Spleen (tissue), 11 donors: Measurements from ENCODE around the gene DDAH1. TPM values are rescaled to one million over a fixed set of nuclear protein-coding genes. Genes with fewer than 3 reads are reported as not detected.

Experiments
- DNase-seq: peaks from one replicate; pipeline ENCODE4 v3.0.0-alpha.2; 2020
- H3K27ac ChIP-seq, 8 donors: fragments of 200-600 bp; sonication (generic) in 7 of 8; 1 replicate in 4 of 8; 2 replicates in 4 of 8; pipeline versions ENCODE4 v1.5.0 to v1.8.0; 2016 to 2021; ENCODE audit warnings: inconsistent platforms in 4 of 8, mild to moderate bottlenecking in 4 of 8, moderate library complexity in 1 of 8
- H3K27me3 ChIP-seq, 7 donors: fragments of 200-600 bp; sonication (generic) in 6 of 7; replicated peaks in 1 of 7; 1 replicate in 4 of 7; 2 replicates in 3 of 7; pipeline versions ENCODE4 v1.5.0 to v1.8.0; 2016 to 2021; ENCODE audit warnings: inconsistent platforms in 3 of 7, mild to moderate bottlenecking in 1 of 7
- H3K36me3 ChIP-seq, 6 donors: fragments of 200-600 bp; sonication (generic) in 5 of 6; 1 replicate in 4 of 6; 2 replicates in 2 of 6; pipeline versions ENCODE4 v1.5.0 to v1.8.0; 2016 to 2021; ENCODE audit warnings: inconsistent platforms in 2 of 6
- H3K4me1 ChIP-seq, 6 donors: fragments of 200-600 bp; sonication (generic) in 5 of 6; 1 replicate in 3 of 6; 2 replicates in 3 of 6; pipeline versions ENCODE4 v1.5.0 to v1.8.0; 2016 to 2021; ENCODE audit warnings: inconsistent platforms in 3 of 6
- H3K4me3 ChIP-seq, 8 donors: fragments of 200-600 bp; sonication (generic) in 7 of 8; 1 replicate in 4 of 8; 2 replicates in 4 of 8; pipeline versions ENCODE4 v1.5.0 to v1.8.0; 2016 to 2021; ENCODE audit warnings: inconsistent platforms in 4 of 8, mild to moderate bottlenecking in 4 of 8, moderate library complexity in 2 of 8
- H3K9me3 ChIP-seq, 8 donors: fragments of 200-600 bp; sonication (generic) in 7 of 8; 1 replicate in 4 of 8; 2 replicates in 4 of 8; pipeline versions ENCODE4 v1.5.0 to v1.8.0; 2016 to 2021; ENCODE audit warnings: inconsistent platforms in 4 of 8
- CTCF ChIP-seq, 11 experiments: fragments of 200-600 bp in 7 of 11; fragments of 450-650 bp in 4 of 11; sonication (generic) in 4 of 11; IDR thresholded peaks in 8 of 11; conservative IDR thresholded peaks in 3 of 11; 1 replicate in 7 of 11; 2 replicates in 4 of 11; pipeline versions ENCODE4 v1.4.0 to v1.8.0; 2016 to 2021; ENCODE audit warnings: antibody characterized with exemption in 11 of 11, inconsistent platforms in 4 of 11, mild to moderate bottlenecking in 1 of 11
- POLR2A ChIP-seq, 3 donors: fragments of 450-650 bp; IDR thresholded peaks; one replicate each; pipeline ENCODE4 v1.5.1; 2017; ENCODE audit warnings: antibody characterized with exemption in 3 of 3, mild to moderate bottlenecking in 1 of 3
- POLR2AphosphoS5 ChIP-seq, 3 donors: sonication (generic); formaldehyde crosslinking; IDR thresholded peaks; one replicate each; pipeline ENCODE4 v1.5.1; 2017; ENCODE audit warnings: antibody characterized with exemption in 3 of 3
- WGBS, 5 donors: extraction: QIAGEN DNeasy Blood & Tissue Kit in 3 of 5; methylation state at CpG; one replicate each; pipeline versions ENCODE4 v1.1.5 to v1.1.7; 2013 to 2018; 5-methylcytosine and 5-hydroxymethylcytosine counted together
- intact Hi-C: fragments of 100-400 bp; cut with DNase I; formaldehyde crosslinking; loops from one replicate; pipeline ENCODE4 v1.15.0; 2023; ENCODE audit warnings: low total_unique reads
- polyA plus RNA-seq, 3 donors: library from polyadenylated mRNA; stranded (reverse); fragments of 200-250 nt; gene quantifications; one replicate each; pipeline ENCODE4 v1.2.1, GENCODE V29; 2013
- total RNA-seq, 7 donors: library from RNA; depleted of rRNA in 3 of 7; stranded (reverse); fragments of >200 nt in 3 of 7; fragmentation: NEBNext Ultra II Directional in 4 of 7; extraction: Animal tissue kit (Norgen Biotek cat#: 25700) in 4 of 7; gene quantifications; one replicate each; pipeline versions ENCODE4 v1.1.0 to v1.2.1, GENCODE V29; 2016 to 2021
- donor health status: healthy with polysubstance abuse.
- donor health status: DM: no; HTN: no; CAD: no; lungs with moderate emphysema.
- donor health status: DM: no; HTN: no; CAD: no.
- donor health status: Bipolar disorder and iron deficiency.
- donor health status: healthy.
- donor health status: DM: no; HTN: no; CAD: no.
- donor health status: DM: yes; HTN: yes; CAD: no.

The DDAH1 gene
- total and polyA plus RNA-seq, 10 donors, result 1.8 to 19.8 (median 13.7) TPM

GRCh38 chr1:85459290-85459689 is 5.7 kb downstream of the DDAH1 start:
- 26 to 60% (median 50%) methylated on average over 2 of the region's 2 CpGs for WGBS, 5 donors
- intact Hi-C loops, result no loop called here
- TF ChIP-seq POLR2AphosphoS5 (IDR thresholded peaks at IDR 0.05) (no peak), POLR2A (IDR thresholded peaks at IDR 0.05) (no peak)
- Histone ChIP-seq H3K36me3 (no peaks in the 10 kb centered on the region), H3K27me3 (peaks cover 0 to 23% (median 3%) of the 10 kb centered on the region in 7 donors), H3K27ac (peak overlapping the region in 5 of 8 donors; percentile 27 to 49 (median 43)), H3K4me1 (peaks cover 0 to 18% (median 5%) of the 10 kb centered on the region in 6 donors), H3K9me3 (no peaks in the 10 kb centered on the region), H3K4me3 (no peak overlapping the region)
- DNase-seq, result no peak

GRCh38 chr1:85454214-85454613 is 10.7 kb downstream of the DDAH1 start:
- Histone ChIP-seq H3K36me3 (no peaks in the 10 kb centered on the region), H3K4me3 (no peak overlapping the region), H3K9me3 (no peaks in the 10 kb centered on the region), H3K27me3 (no peaks in the 10 kb centered on the region), H3K4me1 (peaks cover 0 to 13% (median 0%) of the 10 kb centered on the region in 6 donors), H3K27ac (peak overlapping the region in 5 of 8 donors; percentile 21 to 56 (median 44))
- TF ChIP-seq POLR2AphosphoS5 (IDR thresholded peaks at IDR 0.05), result no peak
- TF ChIP-seq POLR2A (IDR thresholded peaks at IDR 0.05), result no peak
- TF ChIP-seq CTCF (IDR thresholded peaks at IDR 0.05 in 8 of 11, conservative IDR thresholded peaks at IDR 0.05 in 3 of 11), result no peak
- WGBS, 5 donors, result 89 to 98% (median 94%) methylated on average over 4 of the region's 4 CpGs
- intact Hi-C loops, result no loop called here
- DNase-seq, result no peak

- Histone ChIP-seq H3K27ac (peak overlapping the region in 5 of 8 donors; percentile 21 to 56 (median 44)), H3K36me3 (no peaks in the 10 kb centered on the region), H3K9me3 (no peaks in the 10 kb centered on the region), H3K4me1 (peaks cover 0 to 14% (median under 1%) of the 10 kb centered on the region in 6 donors), H3K4me3 (no peak overlapping the region), H3K27me3 (no peaks in the 10 kb centered on the region)
- no peak for DNase-seq
- TF ChIP-seq POLR2AphosphoS5 (IDR thresholded peaks at IDR 0.05), result no peak
- WGBS, 5 donors, result 69 to 93% (median 84%) methylated on average over 2 of the region's 2 CpGs
- intact Hi-C loops, result no loop called here
These were observed 11.2 kb downstream of the DDAH1 start for GRCh38 chr1:85453640-85454194.

GRCh38 chr1:85452948-85453347 is 12.0 kb downstream of the DDAH1 start:
- TF ChIP-seq CTCF (IDR thresholded peaks at IDR 0.05 in 8 of 11, conservative IDR thresholded peaks at IDR 0.05 in 3 of 11), result no peak
- no peak for TF ChIP-seq POLR2AphosphoS5 (IDR thresholded peaks at IDR 0.05)
- TF ChIP-seq POLR2A (IDR thresholded peaks at IDR 0.05), result no peak
- Histone ChIP-seq H3K4me3 (no peak overlapping the region), H3K27me3 (no peaks in the 10 kb centered on the region), H3K27ac (peak overlapping the region in 5 of 8 donors; percentile 21 to 56 (median 44)), H3K9me3 (no peaks in the 10 kb centered on the region), H3K4me1 (peaks cover 0 to 10% (median 0%) of the 10 kb centered on the region in 6 donors), H3K36me3 (no peaks in the 10 kb centered on the region)
- whole genome bisulfite sequencing, 5 donors, result 81 to 89% (median 84%) methylated on average over 2 of the region's 2 CpGs
- no peak for DNase-seq
- intact Hi-C loops, result no loop called here

- Histone ChIP-seq H3K36me3 (no peaks in the 10 kb centered on the region), H3K9me3 (no peaks in the 10 kb centered on the region), H3K4me3 (no peak overlapping the region), H3K4me1 (peaks cover 0 to 18% (median 0%) of the 10 kb centered on the region in 6 donors), H3K27ac (peak overlapping the region in 1 of 8 donors; percentile 20), H3K27me3 (no peaks in the 10 kb centered on the region)
- whole genome bisulfite sequencing, 5 donors, result 83 to 90% (median 87%) methylated on average over 2 of the region's 2 CpGs
- no peak for DNase-seq
- intact Hi-C loops, result no loop called here
- TF ChIP-seq POLR2A (IDR thresholded peaks at IDR 0.05) (no peak), POLR2AphosphoS5 (IDR thresholded peaks at IDR 0.05) (no peak), CTCF (IDR thresholded peaks at IDR 0.05 in 8 of 11, conservative IDR thresholded peaks at IDR 0.05 in 3 of 11) (no peak)
These were observed 13.6 kb downstream of the DDAH1 start for GRCh38 chr1:85451236-85451830.
